ENCODE results near the gene PCDHGA1.

The PCDHGA1 gene

DNA sequence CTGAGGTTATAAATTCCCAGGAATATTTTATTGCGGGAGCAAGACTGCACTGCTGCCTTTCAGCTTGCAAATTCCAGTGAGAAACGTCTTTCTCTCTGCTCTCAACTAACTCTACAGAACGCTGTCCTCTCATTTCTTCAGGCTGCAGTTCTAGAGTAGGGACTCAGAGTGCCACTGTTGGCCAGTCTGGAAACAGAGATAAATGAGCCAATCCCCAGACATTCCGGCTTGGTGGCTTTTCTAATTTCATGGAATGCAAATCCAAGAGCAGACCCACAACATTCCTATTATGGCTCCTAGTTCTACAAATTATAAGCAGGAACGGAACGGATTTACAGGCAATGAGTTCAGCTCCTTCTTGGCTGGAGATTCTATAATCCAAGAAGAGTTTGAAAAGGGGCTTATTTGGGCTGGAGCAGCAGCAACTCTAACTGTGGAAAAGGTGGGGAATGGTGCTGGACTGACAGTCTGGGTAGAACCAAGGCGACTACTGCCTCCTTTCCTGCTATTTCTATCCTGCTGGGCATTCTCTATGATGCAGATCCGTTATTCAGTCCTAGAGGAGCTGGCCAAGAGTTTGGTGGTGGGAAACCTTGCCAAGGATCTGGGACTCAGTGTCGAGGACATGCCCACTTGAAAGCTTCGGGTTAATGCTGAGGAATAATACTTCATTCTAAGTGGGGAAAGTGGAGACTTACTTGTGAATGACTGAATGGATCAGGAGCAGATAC, 109.3 kb downstream of the PCDHGA1 start:
- H3K27me3 ChIP-seq (ENCODE audit: low read depth, low read length) = peaks cover 5% of the 10 kb centered on the region; the same call in 1 of the 2 replicates
- TF ChIP-seq EZH2phosphoT487 (IDR thresholded peaks at IDR 0.05; ENCODE audit: low read depth) (no peak), CTCF (IDR thresholded peaks at IDR 0.05; ENCODE audit: low read depth, low read length) (no peak)
- no peaks in the 10 kb centered on the region for H3K9me3 ChIP-seq (ENCODE audit: insufficient read depth, low read length)
- no peak overlapping the region for H3K4me2 ChIP-seq (ENCODE audit: low read length)
- H3K79me2 ChIP-seq (ENCODE audit: low read length) = no peaks in the 10 kb centered on the region
- H3K36me3 ChIP-seq (replicated peaks; ENCODE audit: low read depth, low read length) = no peaks in the 10 kb centered on the region
- H2AFZ ChIP-seq (ENCODE audit: low read depth, low read length) = no peak overlapping the region
- no peaks in the 10 kb centered on the region for H4K20me1 ChIP-seq (ENCODE audit: insufficient read depth, low read length)
- no peaks in the 10 kb centered on the region for H3K4me1 ChIP-seq (ENCODE audit: low read length)
- H3K4me3 ChIP-seq (ENCODE audit: low read length) = no peak overlapping the region
- H3K9ac ChIP-seq (ENCODE audit: low read length) = no peak overlapping the region
- H3K27ac ChIP-seq (ENCODE audit: low read length) = no peak overlapping the region

DNA sequence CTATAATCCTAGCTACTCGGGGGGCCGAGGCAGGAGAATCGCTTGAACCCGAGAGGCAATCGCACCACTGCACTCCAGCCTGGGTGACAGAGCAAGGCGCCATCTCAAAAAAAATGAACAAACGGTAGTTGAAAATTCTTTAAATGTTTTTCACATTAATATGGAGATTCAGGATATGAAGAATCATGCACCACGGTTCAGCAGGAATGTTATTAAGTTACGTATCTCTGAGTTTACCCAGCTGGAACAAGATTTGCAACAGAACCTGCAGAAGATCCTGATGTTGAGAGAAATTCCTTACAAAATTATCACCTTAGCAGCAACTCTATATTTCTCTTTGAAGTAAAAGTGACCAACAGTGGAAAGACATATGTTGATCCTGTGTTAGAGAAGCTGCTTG, 110.0 kb downstream of the PCDHGA1 start:
- no peak for TF ChIP-seq EZH2phosphoT487 (IDR thresholded peaks at IDR 0.05; ENCODE audit: low read depth)
- Histone ChIP-seq H3K4me3 (ENCODE audit: low read length) (no peak overlapping the region), H3K4me1 (ENCODE audit: low read length) (no peaks in the 10 kb centered on the region), H3K9ac (ENCODE audit: low read length) (no peak overlapping the region), H3K4me2 (ENCODE audit: low read length) (no peak overlapping the region), H3K79me2 (ENCODE audit: low read length) (no peaks in the 10 kb centered on the region), H3K36me3 (replicated peaks; ENCODE audit: low read depth, low read length) (no peaks in the 10 kb centered on the region), H3K27ac (ENCODE audit: low read length) (no peak overlapping the region), H4K20me1 (ENCODE audit: insufficient read depth, low read length) (no peaks in the 10 kb centered on the region), H2AFZ (ENCODE audit: low read depth, low read length) (no peak overlapping the region), H3K9me3 (ENCODE audit: insufficient read depth, low read length) (no peaks in the 10 kb centered on the region), H3K27me3 (ENCODE audit: low read depth, low read length) (peaks cover 5% of the 10 kb centered on the region; the same call in 1 of the 2 replicates)

DNA sequence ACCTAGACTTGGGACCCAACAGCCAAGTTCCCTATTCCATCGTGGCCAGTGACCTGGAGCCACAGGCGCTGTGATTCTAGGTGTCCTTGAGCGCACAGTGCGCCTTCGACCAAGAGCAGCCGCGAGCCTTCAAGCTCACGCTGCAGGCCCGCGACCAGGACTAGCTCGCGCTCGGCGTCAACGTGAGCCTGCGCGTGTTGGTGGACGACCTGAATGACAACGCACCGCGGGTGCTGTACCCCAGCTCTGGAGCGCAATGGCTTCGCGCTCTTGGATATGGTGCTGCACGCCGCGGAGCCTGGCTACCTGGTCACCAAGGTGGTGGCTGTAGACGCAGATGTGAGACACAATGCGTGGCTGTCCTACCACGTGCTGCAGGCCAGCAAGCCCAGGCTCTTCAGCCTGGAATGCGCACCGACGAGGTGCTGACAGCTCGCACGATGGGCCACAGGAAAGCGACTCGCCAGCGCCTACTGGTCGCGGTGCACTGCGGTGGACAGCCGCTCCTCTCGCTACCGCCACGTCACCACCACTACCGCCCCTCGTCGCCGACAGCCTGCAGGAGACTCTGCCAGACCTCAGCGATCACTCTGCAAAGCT, 111.4 kb downstream of the PCDHGA1 start:
- Histone ChIP-seq H3K4me3 (ENCODE audit: low read length) (no peak overlapping the region), H3K4me2 (ENCODE audit: low read length) (no peak overlapping the region), H3K36me3 (replicated peaks; ENCODE audit: low read depth, low read length) (no peaks in the 10 kb centered on the region), H3K27me3 (ENCODE audit: low read depth, low read length) (peaks cover 3% of the 10 kb centered on the region; the same call in 1 of the 2 replicates), H3K9ac (ENCODE audit: low read length) (no peak overlapping the region), H3K27ac (ENCODE audit: low read length) (no peak overlapping the region), H3K79me2 (ENCODE audit: low read length) (no peaks in the 10 kb centered on the region), H4K20me1 (ENCODE audit: insufficient read depth, low read length) (no peaks in the 10 kb centered on the region), H3K4me1 (ENCODE audit: low read length) (no peaks in the 10 kb centered on the region), H3K9me3 (ENCODE audit: insufficient read depth, low read length) (no peaks in the 10 kb centered on the region), H2AFZ (ENCODE audit: low read depth, low read length) (no peak overlapping the region)
- no peak for TF ChIP-seq EZH2phosphoT487 (IDR thresholded peaks at IDR 0.05; ENCODE audit: low read depth)
- no peak for TF ChIP-seq CTCF (IDR thresholded peaks at IDR 0.05; ENCODE audit: low read depth, low read length)

DNA sequence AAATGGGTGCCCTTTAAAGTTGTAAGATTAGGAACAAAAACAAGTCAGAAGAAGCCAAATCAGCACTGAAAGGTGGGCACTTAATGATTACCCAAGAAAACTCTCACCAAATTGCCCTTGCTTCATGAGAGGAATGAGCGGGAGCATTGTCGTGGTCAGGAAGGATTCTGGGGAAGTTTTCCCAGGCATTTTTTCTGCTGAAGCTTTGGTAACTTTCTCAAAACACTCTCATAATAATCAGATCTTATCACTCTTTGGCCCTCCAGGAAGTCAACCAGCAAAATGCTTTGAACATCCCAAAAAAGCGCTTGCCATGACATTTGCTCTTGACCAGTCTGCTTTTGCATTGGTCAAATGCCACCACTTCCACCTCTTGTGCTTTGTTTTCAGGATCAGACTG, 135.0 kb downstream of the PCDHGA1 start:
- no peaks in the 10 kb centered on the region for H3K4me1 ChIP-seq (ENCODE audit: low read length)
- H3K27me3 ChIP-seq (ENCODE audit: low read depth, low read length) = no peaks in the 10 kb centered on the region
- no peaks in the 10 kb centered on the region for H3K79me2 ChIP-seq (ENCODE audit: low read length)
- no peaks in the 10 kb centered on the region for H4K20me1 ChIP-seq (ENCODE audit: insufficient read depth, low read length)
- no peak overlapping the region for H3K9ac ChIP-seq (ENCODE audit: low read length)
- H3K4me2 ChIP-seq (ENCODE audit: low read length) = no peak overlapping the region
- no peaks in the 10 kb centered on the region for H3K36me3 ChIP-seq (replicated peaks; ENCODE audit: low read depth, low read length)
- TF ChIP-seq EZH2phosphoT487 (IDR thresholded peaks at IDR 0.05; ENCODE audit: low read depth) (no peak), CTCF (IDR thresholded peaks at IDR 0.05; ENCODE audit: low read depth, low read length) (no peak)
- H3K9me3 ChIP-seq (ENCODE audit: insufficient read depth, low read length) = no peaks in the 10 kb centered on the region
- H3K4me3 ChIP-seq (ENCODE audit: low read length) = no peak overlapping the region
- no peak overlapping the region for H3K27ac ChIP-seq (ENCODE audit: low read length)
- no peak overlapping the region for H2AFZ ChIP-seq (ENCODE audit: low read depth, low read length)
